ENCODE results near the gene COL12A1. TPM values are rescaled to one million over a fixed set of nuclear protein-coding genes. Genes with fewer than 3 reads are reported as not detected.

Gene COL12A1
- total and polyA plus RNA-seq, 9 donors: 134 to 277 (median 168) TPM

GRCh38 chr6:75115481-75115880 is 90.4 kb downstream of the COL12A1 start:
- intact Hi-C loops (cut with DNase I): no loop called here
- Histone ChIP-seq H3K27ac (peak overlapping the region in 1 of 2 donors; percentile 34), H3K4me3 (no peak overlapping the region), H3K27me3 (no peaks in the 10 kb centered on the region), H3K36me3 (no peaks in the 10 kb centered on the region), H3K4me1 (ENCODE audit: insufficient read depth) (no peaks in the 10 kb centered on the region), H3K9me3 (no peaks in the 10 kb centered on the region)
- TF ChIP-seq EP300 (IDR thresholded peaks at IDR 0.05) (no peak), POLR2A (IDR thresholded peaks at IDR 0.05) (no peak), CTCF (IDR thresholded peaks at IDR 0.05) (no peak)
- no peak for DNase-seq
- 21 to 26% (median 21%) methylated on average over 3 of the region's 3 CpGs for whole genome bisulfite sequencing, 3 donors

GRCh38 chr6:75114806-75115205 is 91.0 kb downstream of the COL12A1 start:
- intact Hi-C loops (cut with DNase I): no loop called here
- no peaks in the 10 kb centered on the region for H3K4me1 ChIP-seq (ENCODE audit: insufficient read depth)
- H3K36me3 ChIP-seq: no peaks in the 10 kb centered on the region

GRCh38 chr6:75114195-75114594 is 91.7 kb downstream of the COL12A1 start:
- DNase-seq: no peak
- Histone ChIP-seq H3K4me1 (ENCODE audit: insufficient read depth) (no peaks in the 10 kb centered on the region), H3K27me3 (no peaks in the 10 kb centered on the region), H3K4me3 (no peak overlapping the region), H3K36me3 (no peaks in the 10 kb centered on the region), H3K27ac (peak overlapping the region in 1 of 2 donors; percentile 34), H3K9me3 (no peaks in the 10 kb centered on the region)
- TF ChIP-seq EP300 (IDR thresholded peaks at IDR 0.05): no peak
- no peak for TF ChIP-seq CTCF (IDR thresholded peaks at IDR 0.05)
- TF ChIP-seq POLR2A (IDR thresholded peaks at IDR 0.05): no peak
- intact Hi-C loops (cut with DNase I): no loop called here

More at GRCh38 chr6:75114806-75115205, 91.0 kb downstream of the COL12A1 start:
- Histone ChIP-seq H3K4me3 (no peak overlapping the region), H3K9me3 (no peaks in the 10 kb centered on the region), H3K27me3 (no peaks in the 10 kb centered on the region), H3K27ac (peak overlapping the region in 1 of 2 donors; percentile 34)
- DNase-seq: no peak
- TF ChIP-seq CTCF (IDR thresholded peaks at IDR 0.05): no peak
- TF ChIP-seq EP300 (IDR thresholded peaks at IDR 0.05): no peak
- TF ChIP-seq POLR2A (IDR thresholded peaks at IDR 0.05): no peak
- WGBS, 3 donors: 43 to 47% (median 45%) methylated on average over 2 of the region's 2 CpGs

DNA sequence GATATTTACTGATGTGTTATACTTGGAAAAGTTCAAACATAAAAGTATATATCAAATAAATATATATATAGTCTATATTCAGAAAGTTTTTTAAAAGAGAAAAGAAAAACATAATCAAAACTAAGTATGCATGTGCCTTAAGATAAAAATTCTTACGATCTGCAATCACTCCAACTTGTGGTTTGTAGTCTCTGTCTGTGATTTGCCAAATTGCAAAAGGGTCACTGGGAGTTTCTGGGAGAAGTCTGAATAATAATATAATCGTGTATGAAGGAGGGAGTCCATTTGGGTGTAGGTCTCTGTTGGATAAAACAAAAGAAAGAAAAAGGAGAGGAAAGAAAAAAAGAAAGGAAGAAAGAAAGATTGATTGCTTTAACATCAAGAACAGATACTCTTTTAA is 92.4 kb downstream of the COL12A1 start:
- H3K27ac ChIP-seq: no peak overlapping the region
- H3K4me1 ChIP-seq (ENCODE audit: insufficient read depth): no peaks in the 10 kb centered on the region
- H3K27me3 ChIP-seq: no peaks in the 10 kb centered on the region
- intact Hi-C loops (cut with DNase I): no loop called here
- no peak overlapping the region for H3K4me3 ChIP-seq
- DNase-seq: no peak
- 10 to 15% (median 11%) methylated on average over 2 of the region's 2 CpGs for WGBS, 3 donors
- no peaks in the 10 kb centered on the region for H3K9me3 ChIP-seq
- no peak for TF ChIP-seq EP300 (IDR thresholded peaks at IDR 0.05)
- H3K36me3 ChIP-seq: no peaks in the 10 kb centered on the region

- TF ChIP-seq CTCF (IDR thresholded peaks at IDR 0.05) (no peak), EP300 (IDR thresholded peaks at IDR 0.05) (no peak), POLR2A (IDR thresholded peaks at IDR 0.05) (no peak)
- intact Hi-C loops (cut with DNase I): no loop called here
- Histone ChIP-seq H3K4me3 (no peak overlapping the region), H3K36me3 (no peaks in the 10 kb centered on the region), H3K27ac (no peak overlapping the region), H3K4me1 (ENCODE audit: insufficient read depth) (no peaks in the 10 kb centered on the region), H3K9me3 (no peaks in the 10 kb centered on the region), H3K27me3 (no peaks in the 10 kb centered on the region)
- no peak for DNase-seq
- 66 to 85% (median 77%) methylated on average over 1 of the region's 1 CpG for WGBS, 3 donors
These were observed 96.1 kb downstream of the COL12A1 start for GRCh38 chr6:75109765-75110164.
